GM12874 (cell line): Measurements from ENCODE around the gene SGMS1.

Experiments
- TF ChIP-seq, protein P1 (sequence below): IDR thresholded peaks from 2 replicates; pipeline ENCODE4 v1.5.1; 2011; ENCODE audit warnings: low read depth, mild to moderate bottlenecking, control low read depth, low read length, moderate library complexity; ENCODE audit not compliant: insufficient read depth

The SGMS1 gene

DNA sequence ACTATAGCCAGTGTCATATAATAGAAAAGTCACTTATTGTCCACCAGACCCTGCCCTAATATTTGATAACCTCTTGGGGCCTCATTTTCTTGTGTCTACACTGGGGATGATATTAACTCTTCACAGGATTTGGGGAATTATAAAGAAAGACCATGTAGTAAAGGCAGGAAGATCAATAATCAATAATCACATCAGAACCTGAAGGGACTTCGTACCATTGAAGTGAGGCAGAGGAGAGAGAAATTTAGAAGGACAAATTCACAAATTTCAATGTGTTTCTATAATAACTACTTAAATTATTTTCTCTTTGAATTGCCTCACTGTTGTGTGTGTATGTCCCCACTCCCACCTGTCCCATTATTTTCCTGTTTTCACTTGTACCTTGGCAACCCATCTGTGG, 10.7 kb upstream of the SGMS1 start:
- TF ChIP-seq, protein P1, sequence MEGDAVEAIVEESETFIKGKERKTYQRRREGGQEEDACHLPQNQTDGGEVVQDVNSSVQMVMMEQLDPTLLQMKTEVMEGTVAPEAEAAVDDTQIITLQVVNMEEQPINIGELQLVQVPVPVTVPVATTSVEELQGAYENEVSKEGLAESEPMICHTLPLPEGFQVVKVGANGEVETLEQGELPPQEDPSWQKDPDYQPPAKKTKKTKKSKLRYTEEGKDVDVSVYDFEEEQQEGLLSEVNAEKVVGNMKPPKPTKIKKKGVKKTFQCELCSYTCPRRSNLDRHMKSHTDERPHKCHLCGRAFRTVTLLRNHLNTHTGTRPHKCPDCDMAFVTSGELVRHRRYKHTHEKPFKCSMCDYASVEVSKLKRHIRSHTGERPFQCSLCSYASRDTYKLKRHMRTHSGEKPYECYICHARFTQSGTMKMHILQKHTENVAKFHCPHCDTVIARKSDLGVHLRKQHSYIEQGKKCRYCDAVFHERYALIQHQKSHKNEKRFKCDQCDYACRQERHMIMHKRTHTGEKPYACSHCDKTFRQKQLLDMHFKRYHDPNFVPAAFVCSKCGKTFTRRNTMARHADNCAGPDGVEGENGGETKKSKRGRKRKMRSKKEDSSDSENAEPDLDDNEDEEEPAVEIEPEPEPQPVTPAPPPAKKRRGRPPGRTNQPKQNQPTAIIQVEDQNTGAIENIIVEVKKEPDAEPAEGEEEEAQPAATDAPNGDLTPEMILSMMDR = no peak

DNA sequence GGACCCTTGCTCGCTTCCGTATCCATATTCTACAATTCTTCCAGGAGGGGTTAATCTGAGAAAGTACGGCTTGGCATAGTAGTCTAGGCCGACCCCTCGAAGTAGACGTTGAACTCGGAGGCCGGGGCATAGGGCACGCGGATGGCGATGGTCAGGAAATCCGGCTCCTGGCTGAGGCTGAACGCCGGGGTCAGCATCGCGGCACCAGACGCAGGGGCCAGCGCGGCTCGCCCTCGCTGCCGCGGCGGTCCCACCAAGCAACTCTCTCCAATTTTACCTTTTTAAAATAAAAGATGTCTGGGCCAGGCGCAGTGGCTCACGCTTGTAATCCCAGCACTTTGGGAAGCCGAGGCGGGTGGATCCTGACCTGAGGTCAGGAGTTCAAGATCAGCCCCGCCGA, 7.3 kb upstream of the SGMS1 start:
- TF ChIP-seq, protein P1 = no peak

DNA sequence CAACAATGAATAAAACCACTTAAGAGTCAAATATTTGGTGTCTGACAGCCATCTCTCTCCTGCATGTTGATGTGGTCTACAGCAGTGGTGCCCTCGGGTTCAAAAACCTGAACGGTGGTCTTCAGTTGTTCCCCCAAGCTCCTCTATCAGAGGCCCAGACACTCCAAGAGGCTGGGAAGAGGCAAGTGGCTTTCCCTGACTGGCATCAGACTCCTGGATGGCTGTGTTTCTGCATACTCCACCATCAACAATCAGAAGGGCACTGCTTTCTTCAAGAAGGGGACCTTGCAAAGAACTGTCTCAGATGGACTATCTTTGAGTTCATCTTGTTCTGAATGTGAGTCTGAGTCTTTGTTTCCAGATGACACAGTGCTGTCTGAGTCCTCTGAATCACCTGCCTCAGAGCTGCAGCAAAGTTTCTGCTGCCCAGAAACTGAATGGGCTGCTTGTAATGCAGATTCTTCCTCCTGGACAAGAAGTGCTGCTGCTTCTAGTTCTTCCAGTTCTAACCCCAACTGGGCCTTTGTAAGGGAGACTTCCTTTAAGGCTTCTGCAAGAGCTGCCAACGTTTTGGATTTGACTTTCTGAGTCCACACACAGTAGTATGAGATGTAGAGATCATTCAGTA, 5.9 kb upstream of the SGMS1 start:
- TF ChIP-seq, protein P1 = no peak

DNA sequence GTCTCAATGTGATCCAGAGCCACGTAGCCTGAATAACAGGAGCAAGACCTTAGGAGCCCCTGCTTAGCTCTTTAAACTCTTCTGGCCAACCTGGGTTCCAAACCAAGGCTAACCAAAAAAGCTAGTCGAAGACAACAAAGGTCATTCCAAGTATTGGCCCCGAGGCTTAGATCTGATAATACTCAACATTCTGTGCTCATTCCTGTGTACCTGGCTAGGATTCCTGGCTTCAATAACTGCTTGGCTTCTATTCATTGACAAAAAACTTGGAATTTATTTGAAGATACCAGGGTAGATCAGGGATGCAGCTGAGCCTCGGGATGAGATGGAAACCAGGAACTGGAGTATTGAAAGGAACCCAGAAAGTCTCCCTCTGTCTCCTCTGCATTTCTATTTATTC, 4.1 kb upstream of the SGMS1 start:
- TF ChIP-seq, protein P1 = no peak

DNA sequence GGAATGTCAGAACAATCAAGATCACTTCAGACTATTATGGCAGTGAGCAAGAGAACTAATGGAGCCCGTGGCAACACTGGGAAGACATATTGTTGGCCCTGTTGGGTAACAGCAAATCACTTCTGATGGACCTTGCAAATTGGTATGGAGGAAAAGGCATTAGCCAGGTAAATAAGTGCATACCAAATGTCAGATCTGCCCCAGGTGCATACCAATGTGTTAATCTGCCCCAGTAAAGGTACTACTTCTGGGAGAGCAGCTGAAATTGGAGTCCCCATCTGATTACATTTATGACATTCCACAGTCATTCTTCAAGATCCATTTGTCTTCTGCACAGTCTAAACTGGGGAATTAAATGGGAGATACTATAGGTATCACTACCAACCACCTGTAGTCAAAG, 3.7 kb upstream of the SGMS1 start:
- TF ChIP-seq, protein P1 = no peak

DNA sequence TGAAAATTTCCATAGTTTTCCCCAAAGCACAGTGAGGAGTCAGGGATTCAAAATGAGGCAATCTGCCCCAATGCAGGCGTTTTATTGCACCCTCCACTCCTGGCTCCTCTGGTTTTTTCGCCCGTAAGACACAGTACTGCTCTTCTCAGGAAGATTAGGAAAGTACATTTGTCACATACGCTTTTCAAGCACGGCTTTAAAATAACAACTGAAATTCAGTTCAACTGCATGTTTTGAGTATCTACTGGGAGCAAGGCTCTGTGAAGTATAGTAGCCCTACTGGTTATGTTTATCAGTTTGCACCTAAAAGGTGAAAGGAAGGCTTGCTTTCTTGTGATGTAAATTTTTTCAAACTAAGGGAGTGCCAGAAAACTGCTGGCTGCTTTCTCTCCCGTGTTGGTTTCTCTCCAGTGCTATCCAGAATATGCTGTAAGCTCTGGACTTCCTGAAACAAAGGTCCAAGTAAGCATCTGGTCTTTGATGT, 1.9 kb upstream of the SGMS1 start:
- TF ChIP-seq, protein P1 = no peak

DNA sequence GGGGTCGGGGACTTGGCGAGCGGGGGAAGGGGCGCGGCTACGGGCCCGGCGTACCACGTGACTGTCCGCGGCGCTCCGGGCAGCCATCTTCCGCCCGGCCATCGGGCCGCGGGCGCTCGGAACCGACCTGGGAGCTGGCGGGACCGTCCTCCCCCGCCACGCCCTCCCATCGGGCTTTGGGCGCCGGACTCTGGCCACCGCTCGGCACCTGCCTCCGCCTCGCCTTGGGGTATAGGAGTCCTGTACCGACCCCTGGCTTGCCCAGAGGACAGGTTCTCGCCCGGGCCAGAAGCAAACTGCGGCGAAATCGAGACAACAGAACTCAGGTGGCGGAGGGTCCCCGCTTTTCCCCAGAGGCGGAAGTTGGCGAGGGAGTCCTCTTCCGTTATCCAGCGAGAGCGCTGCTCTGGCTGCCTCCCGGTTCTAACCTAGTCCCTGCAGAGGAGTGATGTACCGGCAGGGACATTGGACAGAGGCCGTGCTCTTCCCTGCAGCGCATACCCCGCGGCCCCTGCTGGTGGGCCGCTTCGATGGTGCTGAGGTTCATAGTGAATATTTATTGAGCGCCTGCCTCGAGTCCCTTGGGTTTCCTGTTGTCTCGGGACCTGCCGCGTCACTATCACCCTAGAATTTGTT, 1.2 kb upstream of the SGMS1 start:
- TF ChIP-seq, protein P1 = peak; percentile 62
